DOHH2 (cell line): Measurements from ENCODE around the gene CASZ1.

Experiments used
- CTCF ChIP-seq: fragments of 200-600 bp; sonication (generic); IDR thresholded peaks from one replicate; pipeline ENCODE4 v1.5.1; 2014; ENCODE audit warnings: antibody characterized with exemption, mild to moderate bottlenecking, low read depth, low read length; ENCODE audit not compliant: poor library complexity, severe bottlenecking
- EZH2phosphoT487 ChIP-seq: fragments of 200-600 bp; sonication (generic); IDR thresholded peaks from 2 replicates; pipeline ENCODE4 v1.6.1; 2017; ENCODE audit warnings: borderline replicate concordance, mild to moderate bottlenecking, antibody characterized with exemption, low read length, moderate library complexity, mixed read lengths

GRCh38 chr1:10816743-10817369 lies 20.4 kb upstream of the CASZ1 start:
- TF ChIP-seq CTCF (no peak), EZH2phosphoT487 (no peak)
